Endothelial cell of umbilical vein (primary cell): ENCODE measurements around the gene CHST12. TPM values are rescaled to one million over a fixed set of nuclear protein-coding genes. Genes with fewer than 3 reads are reported as not detected.

ENCODE experiments used
- BruUV-seq: library from RNA; stranded (reverse); fragments of 400-500 nt; replicated peaks from 2 replicates; lab custom pipeline; 2021; lab: Mats Ljungman, UMichigan
- CTCF ChIA-PET: fragments of 300-600, 350-600 bp; sonication (Branson Sonifier 250); formaldehyde crosslinking; loops from one replicate; lab custom pipeline; 2021; ENCODE audit warnings: antibody characterized with exemption, inconsistent platforms; lab: Charles Lee
- POLR2A ChIA-PET: fragments of 300-600, 350-600 bp; sonication (Branson Sonifier 250); formaldehyde crosslinking; loops from one replicate; lab custom pipeline; 2021; ENCODE audit warnings: antibody characterized with exemption, inconsistent platforms; lab: Charles Lee
- DNase-seq: peaks from one replicate; pipeline ENCODE4 v3.0.0-alpha.2; 2011; ENCODE audit warnings: low read depth, low spot score
- FAIRE-seq: peaks from 2 replicates; lab custom pipeline; 2011; peaks lifted over from hg19 to GRCh38; lab: Jason Lieb, UNC
- H2AFZ ChIP-seq: 2 replicates; pipeline ENCODE4 v1.6.0; 2012; ENCODE audit warnings: low read depth, low read length, control low read depth, inconsistent platforms
- H3K27ac ChIP-seq: 2 replicates; pipeline ENCODE4 v1.5.1; 2011; ENCODE audit warnings: low read depth, mild to moderate bottlenecking, control low read depth, low read length, moderate library complexity; ENCODE audit not compliant: insufficient read depth
- H3K27me3 ChIP-seq, 2 experiments: 2 replicates each; pipeline versions ENCODE4 v1.6.0 to v1.6.1; 2011; ENCODE audit warnings: low read length in 2 of 2, mixed read lengths in 1 of 2; ENCODE audit not compliant: control insufficient read depth in 2 of 2, insufficient read depth in 2 of 2
- H3K36me3 ChIP-seq, 2 experiments: 2 replicates in 1 of 2; 3 replicates in 1 of 2; pipeline ENCODE4 v1.5.1; 2011; ENCODE audit warnings: low read length in 2 of 2, mild to moderate bottlenecking in 1 of 2, moderate library complexity in 1 of 2; ENCODE audit not compliant: control insufficient read depth in 2 of 2, insufficient read depth in 2 of 2; ENCODE audit errors: extremely low read depth in 1 of 2
- H3K4me1 ChIP-seq: 3 replicates; pipeline ENCODE4 v1.5.1; 2011; ENCODE audit warnings: mild to moderate bottlenecking, low read length; ENCODE audit not compliant: control insufficient read depth, insufficient read depth; ENCODE audit errors: extremely low read depth
- H3K4me2 ChIP-seq: 2 replicates; pipeline ENCODE4 v1.6.1; 2011; ENCODE audit warnings: low read length, control low read depth, mixed read lengths; ENCODE audit not compliant: insufficient read depth
- H3K4me3 ChIP-seq, 3 experiments: fragments of 200-600 bp in 1 of 3; sonication (generic), shearing (Covaris generic) in 1 of 3; replicated peaks in 1 of 3; 2 replicates each; pipeline ENCODE4 v1.5.1; 2011 to 2016; ENCODE audit warnings: control low read depth in 3 of 3, low read length in 3 of 3, mild to moderate bottlenecking in 2 of 3, inconsistent platforms in 1 of 3, low read depth in 1 of 3, moderate library complexity in 1 of 3; ENCODE audit not compliant: insufficient read depth in 1 of 3
- H3K79me2 ChIP-seq: 2 replicates; pipeline ENCODE4 v1.6.0; 2012; ENCODE audit warnings: low read length, inconsistent platforms; ENCODE audit not compliant: control insufficient read depth, insufficient read depth
- H3K9ac ChIP-seq: replicated peaks from 2 replicates; pipeline ENCODE3; 2011; ENCODE audit warnings: low read length, control low read depth; ENCODE audit not compliant: insufficient read depth; ENCODE audit errors: extremely low read depth
- H3K9me1 ChIP-seq: replicated peaks from 3 replicates; pipeline ENCODE4 v1.6.0; 2011; ENCODE audit warnings: mild to moderate bottlenecking, low read length; ENCODE audit not compliant: control insufficient read depth, insufficient read depth; ENCODE audit errors: extremely low read depth
- H3K9me3 ChIP-seq: replicated peaks from 2 replicates; pipeline ENCODE4 v1.5.1; 2012; ENCODE audit warnings: low read length, inconsistent platforms; ENCODE audit not compliant: control insufficient read depth, insufficient read depth
- H4K20me1 ChIP-seq: replicated peaks from 2 replicates; pipeline ENCODE3; 2011; ENCODE audit warnings: mild to moderate bottlenecking, low read length; ENCODE audit not compliant: control insufficient read depth, insufficient read depth; ENCODE audit errors: extremely low read depth
- EZH2 ChIP-seq: IDR thresholded peaks from 2 replicates; pipeline ENCODE4 v1.6.1; 2012; ENCODE audit warnings: borderline replicate concordance, low read depth, mild to moderate bottlenecking, moderate library complexity, low read length, inconsistent platforms; ENCODE audit not compliant: severe bottlenecking
- FOS ChIP-seq: IDR thresholded peaks from 2 replicates; pipeline ENCODE4 v1.6.1; 2011; ENCODE audit warnings: mild to moderate bottlenecking, low read length, moderate library complexity, borderline replicate concordance; ENCODE audit not compliant: insufficient read depth
- GATA2 ChIP-seq: IDR thresholded peaks from 2 replicates; pipeline ENCODE4 v1.7.0; 2011; ENCODE audit warnings: low read depth, mild to moderate bottlenecking, moderate library complexity, mixed read lengths, low read length; ENCODE audit not compliant: insufficient read length, insufficient read depth
- JUN ChIP-seq: IDR thresholded peaks from 2 replicates; pipeline ENCODE4 v1.6.1; 2011; ENCODE audit warnings: borderline replicate concordance, low read depth; ENCODE audit not compliant: insufficient read length, insufficient read depth
- MYC ChIP-seq: IDR thresholded peaks from one replicate; pipeline ENCODE4 v1.6.1; 2011; ENCODE audit warnings: mild to moderate bottlenecking, low read depth, low read length
- POLR2A ChIP-seq: IDR thresholded peaks from 2 replicates; pipeline ENCODE4 v1.6.1; 2012; ENCODE audit warnings: low read depth, mild to moderate bottlenecking, control low read depth, low read length
- POLR2AphosphoS5 ChIP-seq: IDR thresholded peaks from 2 replicates; pipeline ENCODE4 v1.6.1; 2012; ENCODE audit warnings: low read depth, mild to moderate bottlenecking, control low read depth, low read length, moderate library complexity; ENCODE audit not compliant: insufficient read depth
- dilution Hi-C: fragments of 300-500 bp; cut with MboI; formaldehyde crosslinking; loops from one replicate; pipeline ENCODE4 v1.15.0; 2019; ENCODE audit warnings: low sequenced_read_pairs; ENCODE audit not compliant: extremely low pct_ligation_motif_present
- intact Hi-C: fragments of 100-400 bp; cut with micrococcal nuclease; formaldehyde crosslinking; loops from one replicate; pipeline ENCODE4 v1.10.0; 2022
- polyA plus RNA-seq, 4 experiments: library from polyadenylated mRNA; depleted of rRNA in 3 of 4; stranded (reverse) in 3 of 4; unstranded in 1 of 4; fragments of >200 nt; gene quantifications; 2 replicates each; pipeline versions ENCODE4 v1.2.1 to v1.2.3, GENCODE V29; 2011 to 2012; ENCODE audit warnings: missing spikeins in 1 of 4
- total RNA-seq: library from RNA; stranded (reverse); gene quantifications from 2 replicates; pipeline ENCODE4 v1.2.3, GENCODE V29; 2021
- TF ChIP-seq, protein P1 (sequence below): IDR thresholded peaks from 2 replicates; pipeline ENCODE4 v1.6.1; 2011; ENCODE audit not compliant: insufficient read depth, insufficient read length
- TF ChIP-seq, protein P2 (sequence below), 2 donors: IDR thresholded peaks; 1 replicate in 1 of 2; 2 replicates in 1 of 2; pipeline ENCODE4 v1.5.1; 2011; ENCODE audit warnings: low read length in 2 of 2, mild to moderate bottlenecking in 2 of 2, moderate library complexity in 2 of 2, control low read depth in 1 of 2, inconsistent platforms in 1 of 2, low read depth in 1 of 2; ENCODE audit not compliant: insufficient read depth in 1 of 2; ENCODE audit errors: extremely low read depth in 1 of 2

CHST12 gene
- total and polyA plus RNA-seq, 2 donors (not counting 3 experiments of a cell fraction or from before 2014, with no cell fraction given) = 30.2 to 52.6 TPM

DNA sequence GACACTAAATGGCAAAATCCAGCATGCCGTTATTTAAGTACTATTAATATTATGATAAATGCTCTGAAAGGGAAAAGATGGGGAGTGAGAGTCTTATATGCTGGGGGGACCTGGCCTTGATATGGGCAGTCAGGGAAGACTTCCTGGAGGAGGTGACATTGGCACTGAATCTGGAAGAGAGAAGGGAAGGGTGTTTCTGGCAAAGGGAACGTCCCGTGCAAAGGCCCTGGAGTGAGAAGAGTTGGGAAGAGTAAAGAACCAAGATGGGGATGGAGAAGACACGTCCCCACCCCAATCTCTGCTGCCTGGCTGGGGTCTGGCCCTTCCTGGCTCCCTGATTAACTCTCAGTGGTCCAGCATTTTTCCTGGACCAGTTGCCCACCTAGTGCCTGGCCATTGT is 77.8 kb downstream of the CHST12 start:
- BruUV-seq = no TSS peak

More for the DNA sequence above, 77.8 kb downstream of the CHST12 start:
- H3K27me3 ChIP-seq = peaks cover 0 to 4% of the 10 kb centered on the region in 2 experiments
- FAIRE-seq (no peak), DNase-seq (no peak)
- ChIA-PET POLR2A (no interaction called here), CTCF (interaction anchor here (2.0 kb wide), 2 partner anchors 12 to 78 kb away, joined by 5 to 8 read pairs; partner anchors contain the start of gene IQCE)
- H3K4me2 ChIP-seq = no peak overlapping the region
- no peak overlapping the region for H2AFZ ChIP-seq
- no peak overlapping the region for H3K9ac ChIP-seq
- H3K9me3 ChIP-seq = no peaks in the 10 kb centered on the region
- H3K79me2 ChIP-seq = no peaks in the 10 kb centered on the region
- no peaks in the 10 kb centered on the region for H3K9me1 ChIP-seq
- H3K36me3 ChIP-seq = no peaks in the 10 kb centered on the region
- no peaks in the 10 kb centered on the region for H3K4me1 ChIP-seq
- dilution Hi-C loops (no loop called here), intact Hi-C loops (loop anchor here (2.0 kb wide), 1 partner anchor 128 kb away; no protein-coding TSS in a partner anchor)
- no peak overlapping the region for H3K27ac ChIP-seq
- no peaks in the 10 kb centered on the region for H4K20me1 ChIP-seq
- no peak overlapping the region for H3K4me3 ChIP-seq
- TF ChIP-seq EZH2 (no peak), JUN (no peak), POLR2A (no peak), FOS (no peak), POLR2AphosphoS5 (no peak), MYC (no peak), GATA2 (no peak)
- TF ChIP-seq, protein P1, sequence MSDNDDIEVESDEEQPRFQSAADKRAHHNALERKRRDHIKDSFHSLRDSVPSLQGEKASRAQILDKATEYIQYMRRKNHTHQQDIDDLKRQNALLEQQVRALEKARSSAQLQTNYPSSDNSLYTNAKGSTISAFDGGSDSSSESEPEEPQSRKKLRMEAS = no peak
- TF ChIP-seq, protein P2, sequence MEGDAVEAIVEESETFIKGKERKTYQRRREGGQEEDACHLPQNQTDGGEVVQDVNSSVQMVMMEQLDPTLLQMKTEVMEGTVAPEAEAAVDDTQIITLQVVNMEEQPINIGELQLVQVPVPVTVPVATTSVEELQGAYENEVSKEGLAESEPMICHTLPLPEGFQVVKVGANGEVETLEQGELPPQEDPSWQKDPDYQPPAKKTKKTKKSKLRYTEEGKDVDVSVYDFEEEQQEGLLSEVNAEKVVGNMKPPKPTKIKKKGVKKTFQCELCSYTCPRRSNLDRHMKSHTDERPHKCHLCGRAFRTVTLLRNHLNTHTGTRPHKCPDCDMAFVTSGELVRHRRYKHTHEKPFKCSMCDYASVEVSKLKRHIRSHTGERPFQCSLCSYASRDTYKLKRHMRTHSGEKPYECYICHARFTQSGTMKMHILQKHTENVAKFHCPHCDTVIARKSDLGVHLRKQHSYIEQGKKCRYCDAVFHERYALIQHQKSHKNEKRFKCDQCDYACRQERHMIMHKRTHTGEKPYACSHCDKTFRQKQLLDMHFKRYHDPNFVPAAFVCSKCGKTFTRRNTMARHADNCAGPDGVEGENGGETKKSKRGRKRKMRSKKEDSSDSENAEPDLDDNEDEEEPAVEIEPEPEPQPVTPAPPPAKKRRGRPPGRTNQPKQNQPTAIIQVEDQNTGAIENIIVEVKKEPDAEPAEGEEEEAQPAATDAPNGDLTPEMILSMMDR (IDR thresholded peaks at IDR 0.05; ENCODE audit: extremely low read depth in 1 of 2, insufficient read depth in 1 of 2, low read depth in 1 of 2, low read length in 2 of 2) = no peak
